Suprapubic skin (tissue), 4 donors: ENCODE measurements around the gene GMDS.

Experiments used
- CTCF ChIP-seq, 2 donors: fragments of 200-600 bp in 1 of 2; fragments of 450-650 bp in 1 of 2; sonication (generic) in 1 of 2; IDR thresholded peaks; one replicate each; pipeline ENCODE4 v1.5.1; 2016 to 2019; ENCODE audit warnings: antibody characterized with exemption in 2 of 2, mild to moderate bottlenecking in 1 of 2, moderate library complexity in 1 of 2
- POLR2A ChIP-seq, 2 donors: fragments of 450-650 bp; IDR thresholded peaks; one replicate each; pipeline ENCODE4 v1.6.1; 2017; ENCODE audit warnings: antibody characterized with exemption in 2 of 2, mild to moderate bottlenecking in 2 of 2, moderate library complexity in 2 of 2
- POLR2AphosphoS5 ChIP-seq, 3 donors: sonication (generic); formaldehyde crosslinking; IDR thresholded peaks; one replicate each; pipeline ENCODE4 v1.6.1; 2017; ENCODE audit warnings: antibody characterized with exemption in 3 of 3

GRCh38 chr6:2132916-2133315, 112.5 kb downstream of the GMDS start:
- TF ChIP-seq CTCF (IDR thresholded peaks at IDR 0.05) (no peak), POLR2AphosphoS5 (IDR thresholded peaks at IDR 0.05) (no peak), POLR2A (IDR thresholded peaks at IDR 0.05) (no peak)
